Mucosa of descending colon (tissue), 3 donors: ENCODE results near the gene TPR. TPM values are rescaled to one million over a fixed set of nuclear protein-coding genes. Genes with fewer than 3 reads are reported as not detected.

Source experiments
- ATAC-seq: fragments of 200-7000 bp; cut with Tn5 transposase; one replicate; pipeline ENCODE4 v1.9.1; 2020; ENCODE audit warnings: mild to moderate bottlenecking, moderate library complexity
- DNase-seq, 3 donors: peaks; one replicate each; pipeline ENCODE4 v3.0.0-alpha.2; 2020
- H3K36me3 ChIP-seq: fragments of 200-600 bp; one replicate; pipeline ENCODE4 v1.8.0; 2021; ENCODE audit warnings: low read depth, mild to moderate bottlenecking
- H3K4me1 ChIP-seq: fragments of 200-600 bp; one replicate; pipeline ENCODE4 v1.8.0; 2021; ENCODE audit warnings: low read depth, mild to moderate bottlenecking
- H3K4me3 ChIP-seq: fragments of 200-600 bp; one replicate; pipeline ENCODE4 v1.8.0; 2021; ENCODE audit warnings: mild to moderate bottlenecking
- H3K9me3 ChIP-seq: fragments of 200-600 bp; one replicate; pipeline ENCODE4 v1.8.0; 2021; ENCODE audit warnings: mild to moderate bottlenecking
- CTCF ChIP-seq: fragments of 200-600 bp; IDR thresholded peaks from one replicate; pipeline ENCODE4 v1.8.0; 2022; ENCODE audit warnings: antibody characterized with exemption, mild to moderate bottlenecking
- intact Hi-C, 2 donors: fragments of 100-400 bp; cut with DNase I in 1 of 2; cut with micrococcal nuclease in 1 of 2; formaldehyde crosslinking; loops; one replicate each; pipeline versions ENCODE4 v1.11.0 to v1.11.1; 2022; cut with DNase I, micrococcal nuclease
- total RNA-seq, 3 donors: library from RNA; stranded (reverse); fragmentation: NEBNext Ultra II Directional in 2 of 3; extraction: Animal tissue kit (Norgen Biotek cat#: 25700) in 2 of 3; gene quantifications; one replicate each; pipeline versions ENCODE4 v1.2.1 to v1.2.4, GENCODE V29; 2021 to 2023
- donor health status: DM: no; HTN: no; CAD: no; lungs with moderate emphysema.
- donor health status: DM: no; HTN: no; CAD: no.
- donor health status: DM: no; HTN: yes; CAD: no.

The TPR gene
- total RNA-seq, 3 donors from 2014 or later: 68.3 to 90.1 (median 78.3) TPM

GRCh38 chr1:186307445-186307844 lies 67.6 kb downstream of the TPR start:
- no peak for TF ChIP-seq CTCF
- Histone ChIP-seq H3K36me3 (peaks cover 4% of the 10 kb centered on the region), H3K4me1 (no peaks in the 10 kb centered on the region), H3K9me3 (no peaks in the 10 kb centered on the region), H3K4me3 (no peak overlapping the region)
- intact Hi-C loops: no loop called here
- DNase-seq (no peak), ATAC-seq (no peak)

GRCh38 chr1:186306533-186306932 lies 68.5 kb downstream of the TPR start:
- H3K4me1 ChIP-seq: no peaks in the 10 kb centered on the region
- TF ChIP-seq CTCF: no peak
- H3K36me3 ChIP-seq: no peaks in the 10 kb centered on the region
- no peaks in the 10 kb centered on the region for H3K9me3 ChIP-seq
- intact Hi-C loops: no loop called here
- no peak overlapping the region for H3K4me3 ChIP-seq
- ATAC-seq (no peak), DNase-seq (no peak)

GRCh38 chr1:186304982-186305949 lies 69.8 kb downstream of the TPR start:
- DNase-seq: no peak
- Histone ChIP-seq H3K4me3 (no peak overlapping the region), H3K4me1 (no peaks in the 10 kb centered on the region), H3K36me3 (no peaks in the 10 kb centered on the region), H3K9me3 (no peaks in the 10 kb centered on the region)
- no peak for TF ChIP-seq CTCF
- no peak for ATAC-seq
- intact Hi-C loops: no loop called here

- no peaks in the 10 kb centered on the region for H3K9me3 ChIP-seq
- intact Hi-C loops: no loop called here
- H3K36me3 ChIP-seq: no peaks in the 10 kb centered on the region
- no peak for TF ChIP-seq CTCF
- no peak overlapping the region for H3K4me3 ChIP-seq
- H3K4me1 ChIP-seq: no peaks in the 10 kb centered on the region
- DNase-seq (no peak), ATAC-seq (no peak)
These were observed 71.1 kb downstream of the TPR start for GRCh38 chr1:186303911-186304310.

DNA sequence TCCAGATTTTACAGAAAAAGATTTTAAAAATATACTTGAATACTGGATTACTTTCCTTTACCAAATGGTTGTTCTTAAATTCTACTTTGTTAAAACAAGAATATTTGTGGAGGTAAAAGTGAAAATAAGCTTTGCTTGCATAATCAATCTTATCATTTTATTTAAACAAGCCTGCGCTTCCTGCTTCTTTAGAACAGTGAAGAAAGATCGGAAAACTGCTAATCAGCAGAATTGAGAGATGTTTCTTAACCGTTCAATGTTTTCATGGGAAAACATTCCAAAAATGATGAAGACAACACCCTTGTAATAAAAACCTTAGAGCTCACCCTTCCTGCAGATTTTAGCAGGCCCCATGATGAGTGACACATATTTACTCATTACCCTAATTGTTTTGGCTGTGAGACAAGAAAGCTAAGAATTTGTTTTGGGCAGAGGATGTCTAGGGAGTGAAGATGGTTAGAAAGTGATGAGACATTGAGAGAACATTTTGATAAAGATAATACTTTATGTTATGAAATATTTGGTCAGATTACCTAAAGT lies 72.6 kb downstream of the TPR start:
- no peak for TF ChIP-seq CTCF
- Histone ChIP-seq H3K9me3 (no peaks in the 10 kb centered on the region), H3K4me3 (no peak overlapping the region), H3K36me3 (no peaks in the 10 kb centered on the region), H3K4me1 (no peaks in the 10 kb centered on the region)
- intact Hi-C loops: no loop called here
- ATAC-seq (no peak), DNase-seq (no peak)
